CD4-positive, alpha-beta T cell treated with Interleukin-10 for 1 hour (primary cell): ENCODE data around the gene P3H2.

ENCODE experiments used
- DNase-seq: peaks from one replicate; pipeline ENCODE4 v3.0.0-alpha.2; 2020

Gene P3H2

GRCh38 chr3:190122198-190122771 is 1.6 kb upstream of the P3H2 start:
- DNase-seq, result no peak

- DNase-seq, result no peak
Observed at GRCh38 chr3:190121383-190121782, 686 bp upstream of the P3H2 start.

GRCh38 chr3:190121061-190121377 is 322 bp upstream of the P3H2 start:
- DNase-seq, result no peak

GRCh38 chr3:190119461-190120268 is 1.0 kb downstream of the P3H2 start:
- no peak for DNase-seq

GRCh38 chr3:190118438-190118837 is 2.3 kb downstream of the P3H2 start:
- DNase-seq, result no peak

- DNase-seq, result no peak
Observed at GRCh38 chr3:190117981-190118380, 2.7 kb downstream of the P3H2 start.

- DNase-seq, result no peak
Observed at GRCh38 chr3:190116551-190117067, 4.1 kb downstream of the P3H2 start.

- no peak for DNase-seq
Observed at GRCh38 chr3:190110826-190111225, 9.9 kb downstream of the P3H2 start.

- DNase-seq, result no peak
Observed at GRCh38 chr3:190109441-190109840, 11.3 kb downstream of the P3H2 start.

- DNase-seq, result no peak
Observed at GRCh38 chr3:190108804-190109203, 11.9 kb downstream of the P3H2 start.

GRCh38 chr3:190105876-190106275 is 14.8 kb downstream of the P3H2 start:
- no peak for DNase-seq

GRCh38 chr3:190101320-190102011 is 19.2 kb downstream of the P3H2 start:
- DNase-seq, result no peak

GRCh38 chr3:190099099-190099498 is 21.6 kb downstream of the P3H2 start:
- no peak for DNase-seq

- DNase-seq, result no peak
Observed at GRCh38 chr3:190097617-190098016, 23.1 kb downstream of the P3H2 start.

GRCh38 chr3:190097025-190097424 is 23.7 kb downstream of the P3H2 start:
- no peak for DNase-seq

GRCh38 chr3:190096345-190096744 is 24.4 kb downstream of the P3H2 start:
- no peak for DNase-seq

GRCh38 chr3:190094160-190094718 is 26.5 kb downstream of the P3H2 start:
- DNase-seq, result no peak

- no peak for DNase-seq
Observed at GRCh38 chr3:190092250-190092649, 28.4 kb downstream of the P3H2 start.

- no peak for DNase-seq
Observed at GRCh38 chr3:190089711-190090110, 31.0 kb downstream of the P3H2 start.

- DNase-seq, result no peak
Observed at GRCh38 chr3:190088890-190089289, 31.8 kb downstream of the P3H2 start.

GRCh38 chr3:190086191-190086590 is 34.5 kb downstream of the P3H2 start:
- DNase-seq, result no peak

- no peak for DNase-seq
Observed at GRCh38 chr3:190084983-190085382, 35.7 kb downstream of the P3H2 start.

- DNase-seq, result no peak
Observed at GRCh38 chr3:190083635-190084034, 37.1 kb downstream of the P3H2 start.

- no peak for DNase-seq
Observed at GRCh38 chr3:190081389-190081788, 39.3 kb downstream of the P3H2 start.
